HS-5 (cell line): Measurements from ENCODE around the gene ACIN1.
A peak's percentile ranks its signal among the peaks of the same experiment; 100 is the strongest.

Experiments
- DNase-seq: peaks from one replicate; pipeline ENCODE4 v3.0.0-alpha.2; 2012; ENCODE audit warnings: low read depth

ACIN1 gene

DNA sequence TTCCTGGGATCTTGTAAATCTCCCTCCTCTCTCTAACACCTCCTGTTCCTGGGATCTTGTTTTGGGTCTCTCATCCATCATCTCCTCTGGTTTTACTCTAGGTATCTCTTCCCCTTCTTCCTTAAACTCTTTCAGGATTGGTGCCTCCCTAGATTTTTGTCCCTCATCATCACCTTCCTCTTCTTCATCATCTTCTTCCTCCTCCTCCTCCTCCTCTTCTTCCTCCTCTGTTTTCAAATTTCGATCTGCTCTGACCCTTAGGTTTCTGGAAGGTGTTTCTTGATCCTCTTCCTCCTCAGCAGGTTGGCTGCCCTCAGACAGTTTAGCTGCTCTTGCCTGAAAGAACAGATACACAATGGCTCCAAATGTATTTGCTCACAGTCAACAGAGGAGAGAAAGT lies 14.5 kb downstream of the ACIN1 start:
- DNase-seq, result no peak

DNA sequence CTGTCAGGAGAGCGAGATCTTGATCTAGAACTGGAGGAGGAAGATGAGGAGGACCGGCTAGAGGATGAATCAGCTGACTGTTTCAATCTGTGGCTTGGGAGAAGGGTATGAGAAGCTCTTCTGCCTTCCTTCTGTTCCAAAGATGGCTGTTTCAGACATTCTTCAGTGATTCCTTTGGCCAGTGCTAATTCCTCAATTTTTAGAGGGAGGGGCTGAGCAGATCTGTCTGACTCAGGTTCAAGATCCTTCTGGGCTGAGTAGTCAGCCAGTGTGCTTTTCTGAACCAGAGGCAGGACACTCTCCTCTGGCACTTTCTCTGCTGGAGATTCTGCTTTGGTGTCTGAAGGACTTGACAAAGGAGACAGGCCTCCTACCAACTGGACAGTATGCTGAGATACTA lies 15.2 kb downstream of the ACIN1 start:
- DNase-seq, result no peak

DNA sequence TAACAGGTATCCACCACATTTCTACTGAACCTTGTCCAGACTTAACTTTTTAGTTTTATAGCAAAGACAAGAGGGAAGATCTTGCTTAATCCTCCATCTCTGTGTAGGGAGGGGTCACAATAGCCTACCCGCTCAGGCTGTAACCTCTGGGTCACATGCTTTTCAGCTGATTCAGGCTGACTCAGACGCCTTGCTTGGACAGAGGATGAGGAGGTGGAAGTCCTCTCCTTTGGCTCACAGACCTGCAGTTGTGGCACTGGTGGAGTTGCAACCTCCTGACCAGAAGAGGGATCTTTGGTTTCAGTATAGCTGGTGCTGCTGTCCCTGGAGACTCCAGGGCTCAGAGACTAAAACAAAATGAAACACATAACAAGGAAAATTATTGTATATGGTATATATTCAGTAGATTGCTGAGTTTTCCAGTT lies 16.2 kb downstream of the ACIN1 start:
- peak; percentile 94 for DNase-seq

DNA sequence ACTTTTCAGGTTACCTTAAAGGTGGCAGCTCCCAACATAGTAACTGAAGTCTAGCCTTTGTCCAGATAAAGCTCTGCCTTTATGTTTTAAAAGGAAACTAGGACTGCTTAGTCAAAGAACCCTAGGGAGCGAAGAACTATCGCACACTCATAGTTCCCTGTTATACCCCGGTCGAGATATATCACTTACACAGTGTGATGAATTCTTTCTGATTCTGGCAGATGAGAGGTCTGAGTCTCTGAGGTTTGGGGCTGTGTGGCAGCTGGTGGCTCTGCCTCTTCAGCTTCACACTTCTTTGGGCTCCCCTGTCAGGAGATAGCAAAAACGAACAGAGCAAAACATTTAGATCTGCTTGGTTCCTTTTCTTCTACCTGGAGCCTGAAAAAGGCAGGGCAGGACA lies 17.0 kb downstream of the ACIN1 start:
- no peak for DNase-seq

DNA sequence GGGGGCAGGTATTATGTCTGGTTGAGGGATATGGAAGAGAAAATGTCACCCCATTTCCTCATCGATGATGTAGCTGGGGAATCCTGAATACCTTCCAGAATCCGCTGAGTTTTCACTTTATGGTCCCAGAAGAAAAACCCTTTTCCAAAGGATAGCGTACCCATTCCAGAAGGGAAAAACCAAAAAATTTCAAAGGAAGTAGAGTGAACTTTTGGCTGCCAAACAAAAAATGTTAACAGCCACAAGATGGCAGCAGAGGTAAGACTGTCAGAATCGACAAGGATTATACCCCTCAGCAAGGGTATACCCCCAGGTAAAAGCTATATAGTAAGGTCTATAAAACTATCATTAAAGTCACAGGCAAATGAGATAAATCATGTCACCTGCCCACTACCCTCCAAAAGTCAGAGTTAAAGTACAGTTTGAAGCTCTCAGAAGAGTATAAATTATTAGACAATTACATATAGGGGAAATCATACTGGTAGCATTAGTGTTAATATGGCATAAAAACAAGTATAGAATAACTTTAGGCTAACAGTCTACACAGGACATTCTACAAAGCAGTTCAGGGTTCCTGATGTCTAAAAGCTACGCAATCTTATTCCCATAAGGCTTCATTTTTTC lies 18.0 kb downstream of the ACIN1 start:
- no peak for DNase-seq

DNA sequence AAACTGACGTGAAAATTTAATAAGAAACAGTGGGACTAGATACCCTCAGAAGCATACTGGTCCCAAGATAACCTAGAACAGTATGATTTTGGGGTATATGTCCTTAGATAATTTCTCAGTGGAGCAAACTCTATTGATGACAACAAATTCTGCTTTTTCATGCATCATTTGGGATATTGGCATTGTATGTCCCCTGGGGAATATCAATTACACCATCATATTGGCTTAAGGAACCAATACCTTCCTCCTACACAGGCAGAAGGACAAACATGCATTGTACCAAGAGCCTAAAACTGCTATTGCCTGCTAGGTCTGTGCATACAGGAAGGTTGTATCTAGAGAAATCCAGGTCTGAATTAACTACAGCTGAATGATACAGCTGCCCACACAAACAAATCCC lies 20.0 kb downstream of the ACIN1 start:
- no peak for DNase-seq

DNA sequence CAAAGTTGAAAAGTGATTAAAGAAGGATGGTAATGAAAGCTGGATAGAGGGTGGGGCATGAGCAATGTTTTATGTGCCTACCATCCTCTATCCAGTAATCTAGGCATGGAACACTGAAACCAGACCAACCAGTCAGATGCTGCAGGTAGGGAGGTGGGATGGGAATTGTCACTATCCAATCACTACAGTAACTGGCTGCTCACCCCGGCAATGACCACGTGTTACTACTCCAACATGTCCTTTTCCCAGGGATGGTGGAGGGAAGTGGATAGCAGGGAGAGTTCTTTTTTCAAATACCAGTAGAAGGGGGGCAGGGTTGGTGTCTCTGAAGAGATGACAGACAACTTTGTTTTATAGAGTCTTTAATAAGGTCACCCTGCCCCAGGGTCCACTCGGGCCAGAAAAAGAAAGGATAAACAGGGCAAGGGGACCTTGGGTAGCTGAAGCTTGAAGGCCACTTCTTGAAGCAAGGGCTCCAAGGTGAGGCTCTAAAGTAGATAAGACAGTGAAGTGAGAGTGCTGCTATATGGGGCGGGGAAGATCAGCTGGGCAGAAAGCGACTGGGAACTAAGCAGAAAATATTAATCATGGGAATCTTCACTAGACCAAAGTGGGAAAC lies 22.9 kb downstream of the ACIN1 start:
- no peak for DNase-seq

DNA sequence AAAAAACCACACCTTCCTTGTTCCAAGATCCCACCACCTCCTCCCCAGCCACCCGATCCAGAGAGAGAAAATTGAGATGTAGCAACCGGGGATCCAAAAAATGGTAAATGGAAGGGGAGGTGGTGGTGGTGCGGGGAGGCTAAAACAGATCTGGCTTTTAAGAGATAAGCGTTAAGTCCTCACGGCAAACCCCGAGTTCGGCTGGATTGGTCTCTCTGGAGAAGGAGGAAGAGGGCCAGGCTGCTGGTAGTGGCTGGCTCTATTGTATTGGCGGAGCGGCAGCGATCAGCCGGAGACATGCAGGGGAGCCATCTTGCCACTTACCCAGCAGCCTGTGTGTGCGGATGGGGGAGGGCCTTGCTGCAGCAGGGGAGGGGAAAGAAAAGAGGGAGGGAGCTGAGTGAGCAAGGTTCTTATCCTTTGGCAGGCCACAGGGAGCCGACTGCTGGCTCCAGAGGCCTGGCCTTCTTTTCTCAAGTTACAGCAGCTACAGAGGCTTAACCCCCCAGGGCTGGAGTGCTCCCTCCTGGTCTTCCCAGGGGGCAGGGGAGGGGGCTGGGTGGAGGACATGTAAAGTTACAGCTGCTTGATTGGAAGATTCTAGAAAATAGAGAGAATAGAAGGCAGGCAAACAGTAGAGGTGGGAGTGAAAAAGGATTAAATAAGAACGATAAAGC lies 23.6 kb downstream of the ACIN1 start:
- DNase-seq, result peak; percentile 55

DNA sequence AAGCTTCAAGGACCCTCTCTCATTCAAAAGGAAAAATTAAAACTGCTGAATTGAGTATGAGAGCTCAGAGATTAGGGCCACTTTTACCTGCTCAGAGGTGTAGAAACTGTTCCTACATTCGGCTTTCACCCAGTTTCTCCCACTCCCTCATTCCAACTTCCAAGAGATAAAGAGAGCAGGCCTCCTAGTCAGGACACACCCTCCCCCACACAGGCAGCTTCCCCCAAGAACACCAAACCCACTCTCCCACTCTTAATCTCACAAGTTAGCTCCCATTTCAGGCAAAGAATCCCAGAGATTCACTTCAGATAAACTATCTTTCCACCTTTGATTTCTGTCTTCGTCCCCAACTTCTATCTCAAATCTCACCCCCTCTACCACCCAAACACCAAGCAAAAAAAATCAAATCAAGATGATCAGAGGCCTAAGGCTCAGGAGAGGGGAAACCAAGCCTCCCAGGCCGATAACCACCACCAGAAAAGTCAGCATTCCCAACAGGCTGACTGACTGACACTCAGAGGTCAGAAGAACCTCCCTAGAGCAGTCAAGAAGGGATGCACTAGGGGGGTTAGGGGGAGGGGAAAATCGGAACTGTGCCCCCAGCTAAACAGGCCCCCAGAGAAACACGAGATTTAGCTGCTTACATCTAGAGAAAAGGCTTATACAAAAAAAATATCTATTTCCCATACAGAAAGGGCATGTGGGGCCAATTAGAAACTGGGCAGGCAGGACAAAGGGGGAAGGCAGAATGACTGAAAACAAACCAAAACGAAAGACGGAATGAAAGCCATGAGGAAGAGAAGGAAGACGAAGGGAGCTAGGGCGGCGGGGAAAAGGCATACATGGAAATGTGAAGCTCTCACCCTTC lies 24.4 kb downstream of the ACIN1 start:
- no peak for DNase-seq

DNA sequence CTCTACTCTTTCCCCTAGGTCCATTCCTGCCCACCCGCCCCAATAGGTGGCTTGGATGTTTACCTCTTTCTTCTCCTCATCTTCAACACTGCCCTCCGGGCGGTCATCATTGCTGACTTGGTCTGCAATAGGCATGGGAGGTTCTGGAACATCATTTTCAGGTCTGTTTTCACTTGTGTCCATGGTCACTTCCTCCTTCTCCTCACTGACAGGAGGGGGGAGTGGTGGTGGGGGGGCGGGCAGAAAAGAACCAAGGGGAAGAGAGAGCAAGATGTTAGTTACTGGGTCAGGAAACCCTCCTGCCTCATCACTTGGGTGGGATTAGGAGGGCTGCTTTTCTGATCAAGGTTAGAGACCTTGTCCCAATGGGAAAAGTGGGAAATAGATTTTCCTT lies 25.5 kb downstream of the ACIN1 start:
- no peak for DNase-seq

DNA sequence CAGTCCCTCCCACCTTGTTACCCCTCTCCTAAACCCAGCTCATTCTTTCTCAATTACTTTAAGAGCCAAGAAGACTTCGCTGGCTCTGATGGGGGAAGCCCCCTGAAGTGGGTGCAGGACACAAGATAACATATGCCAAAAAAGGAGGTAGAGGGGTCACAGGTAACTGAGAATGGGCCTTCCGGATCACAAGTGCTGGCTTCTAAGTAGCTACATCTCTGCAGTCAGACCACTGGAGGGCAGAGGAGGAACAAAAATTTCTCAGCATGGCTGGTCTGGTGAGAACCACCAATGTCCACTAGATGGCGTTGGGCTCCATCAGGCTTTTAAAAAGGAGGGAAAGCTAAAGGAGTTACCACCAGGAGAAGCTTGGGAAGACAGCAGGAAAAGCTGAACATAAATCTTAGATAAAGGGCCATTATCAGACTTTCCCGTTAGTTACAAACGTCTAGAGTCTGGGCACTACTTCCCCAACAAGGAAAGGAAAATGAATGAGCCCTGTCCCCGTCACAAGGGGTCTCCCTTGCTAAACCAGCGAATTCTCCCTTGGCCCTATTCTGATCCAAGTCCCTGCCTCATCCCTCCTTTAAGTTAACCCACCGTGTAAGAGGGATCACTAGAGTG lies 26.0 kb downstream of the ACIN1 start:
- DNase-seq, result peak; percentile 81

DNA sequence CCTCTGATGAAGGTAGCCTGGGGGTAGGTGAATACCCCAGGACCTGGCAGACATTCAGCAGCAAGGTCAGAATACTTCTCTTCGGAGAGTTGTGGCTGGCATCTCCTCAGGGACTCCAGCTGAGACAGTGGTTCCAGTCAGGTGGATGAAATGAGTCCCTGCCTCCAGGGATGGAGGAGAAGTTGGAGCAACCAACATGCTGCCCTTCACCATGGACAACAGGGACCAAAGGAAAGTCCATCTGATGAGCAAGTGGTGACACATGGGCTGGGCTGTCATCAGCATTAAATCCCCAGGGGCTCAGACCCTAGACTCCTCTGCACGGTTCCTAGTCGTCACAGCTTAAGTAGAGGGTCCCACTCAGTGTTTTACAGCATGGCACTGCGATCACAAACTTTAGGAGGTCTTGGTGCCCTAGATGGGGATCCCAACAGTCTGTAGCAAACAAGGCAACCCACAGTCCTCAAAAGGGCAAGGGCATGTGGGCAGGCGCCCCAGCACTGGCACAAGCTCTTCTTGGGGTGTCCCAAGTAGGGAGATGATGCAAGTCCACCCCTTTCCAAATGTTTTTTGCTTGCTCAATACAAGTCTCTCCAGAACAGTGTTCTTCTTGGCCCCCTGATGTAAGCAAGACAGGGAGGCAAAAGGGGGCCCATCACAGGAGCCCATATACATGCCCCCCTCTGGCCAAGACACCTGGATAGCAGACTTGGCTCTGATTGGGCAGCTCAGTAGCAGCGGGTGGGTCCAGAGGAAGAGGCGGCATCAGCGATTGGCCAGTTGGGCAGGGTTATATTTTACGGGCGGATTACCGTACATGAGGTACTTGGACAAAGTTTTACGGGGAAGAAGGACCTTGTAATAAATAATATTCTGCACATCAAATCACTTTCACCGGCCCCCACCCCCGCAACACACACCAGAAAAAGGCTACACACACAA lies 26.8 kb downstream of the ACIN1 start:
- DNase-seq, result no peak

DNA sequence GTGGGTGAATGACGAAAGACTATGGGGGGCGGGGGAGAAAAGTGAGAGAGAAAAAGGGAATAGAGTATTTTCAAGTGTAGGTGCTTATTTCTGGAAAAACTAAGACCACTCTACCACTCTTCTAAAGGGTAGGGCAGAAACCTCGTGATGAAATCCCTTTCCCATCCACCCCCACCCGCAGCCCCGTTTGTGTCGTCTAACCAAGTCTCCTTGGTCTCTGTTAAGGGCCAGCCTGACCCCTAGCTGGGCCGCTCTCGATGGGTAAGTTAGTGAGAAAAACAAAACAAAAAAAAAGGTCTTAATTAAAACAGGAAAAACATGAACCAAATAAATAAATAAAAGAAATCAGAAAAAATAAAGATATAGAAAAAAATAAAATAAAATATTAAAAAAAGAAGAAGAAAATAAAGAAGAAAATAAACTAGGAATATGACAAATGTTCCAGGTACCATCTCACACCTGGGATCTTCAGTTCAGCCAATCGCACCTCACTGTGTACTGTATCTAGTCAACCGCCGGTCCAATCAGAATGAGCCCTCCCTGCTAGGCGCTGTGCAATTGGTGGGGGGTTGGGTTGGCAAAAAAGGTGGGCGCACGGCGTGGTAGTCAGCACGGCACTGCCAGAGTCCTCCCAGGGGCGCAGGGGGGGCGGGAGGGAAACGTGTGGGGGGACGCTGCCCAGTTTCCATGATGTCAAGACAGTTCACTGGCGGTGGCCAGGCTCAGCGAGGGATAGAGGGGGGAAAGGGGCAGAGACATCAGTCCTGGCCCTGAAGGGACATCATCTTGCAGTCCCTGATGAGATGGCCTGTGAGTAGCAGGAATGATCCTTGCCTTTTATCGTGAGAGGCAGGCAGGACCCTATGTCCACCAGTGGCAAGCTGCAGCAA lies 27.8 kb downstream of the ACIN1 start:
- DNase-seq, result no peak

DNA sequence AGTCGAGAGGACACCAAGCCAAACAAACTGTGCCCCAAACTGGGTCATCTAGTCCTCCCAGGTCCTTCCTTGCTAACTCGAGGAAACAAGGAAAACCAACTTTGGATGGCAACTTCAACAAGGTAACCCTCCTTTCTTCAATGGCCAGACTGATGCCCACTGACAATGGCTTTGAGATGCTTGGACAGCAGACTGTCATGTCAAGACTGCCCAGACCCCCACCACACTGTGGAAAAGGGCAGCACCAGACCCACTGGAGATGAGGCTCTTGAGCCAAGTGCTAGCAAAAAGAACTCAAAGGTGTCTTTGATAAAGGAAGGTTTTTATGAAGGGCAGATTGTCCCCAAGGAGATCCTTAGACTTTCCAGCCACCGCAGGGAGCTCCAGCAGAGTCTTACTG lies 28.6 kb downstream of the ACIN1 start:
- DNase-seq, result no peak

DNA sequence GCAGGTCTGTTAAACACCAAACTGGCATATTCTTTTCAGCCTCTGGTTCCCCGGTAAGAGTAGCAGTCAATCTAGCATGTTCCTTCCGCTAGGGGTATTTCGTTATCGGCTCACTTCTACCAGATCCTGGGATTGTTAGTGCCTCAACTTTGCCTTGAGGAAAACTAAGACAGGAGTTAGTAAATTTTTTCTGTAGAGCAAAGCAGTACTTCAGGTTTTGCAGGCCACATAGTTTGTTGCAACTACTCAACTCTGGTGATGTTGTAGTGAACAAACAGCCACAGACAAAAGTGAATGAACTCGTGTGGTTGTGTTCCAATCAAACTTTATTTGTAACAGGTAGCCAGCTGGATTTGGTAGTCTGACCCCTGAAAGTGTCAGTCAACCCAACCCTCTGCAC lies 31.3 kb downstream of the ACIN1 start:
- DNase-seq, result no peak

DNA sequence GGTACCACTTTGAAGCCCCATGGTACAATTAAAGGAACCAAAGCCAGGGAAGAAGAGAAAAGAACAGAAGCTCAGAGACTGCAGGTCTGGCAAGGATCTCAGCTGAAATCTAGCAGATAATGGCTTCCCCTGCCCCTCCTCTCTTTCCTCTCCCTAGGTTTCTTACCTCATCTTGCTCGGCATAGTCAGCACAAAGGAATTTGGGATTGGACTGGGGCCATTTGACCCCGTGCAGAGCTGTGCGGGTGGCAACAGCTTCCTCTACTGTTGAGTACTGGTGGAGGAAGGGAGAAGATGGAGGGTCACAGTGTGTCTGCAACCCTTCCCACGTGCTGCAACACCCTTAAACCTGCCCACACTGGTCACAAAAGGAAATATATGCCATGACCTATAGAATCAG lies 32.9 kb downstream of the ACIN1 start:
- DNase-seq, result peak; percentile 90

DNA sequence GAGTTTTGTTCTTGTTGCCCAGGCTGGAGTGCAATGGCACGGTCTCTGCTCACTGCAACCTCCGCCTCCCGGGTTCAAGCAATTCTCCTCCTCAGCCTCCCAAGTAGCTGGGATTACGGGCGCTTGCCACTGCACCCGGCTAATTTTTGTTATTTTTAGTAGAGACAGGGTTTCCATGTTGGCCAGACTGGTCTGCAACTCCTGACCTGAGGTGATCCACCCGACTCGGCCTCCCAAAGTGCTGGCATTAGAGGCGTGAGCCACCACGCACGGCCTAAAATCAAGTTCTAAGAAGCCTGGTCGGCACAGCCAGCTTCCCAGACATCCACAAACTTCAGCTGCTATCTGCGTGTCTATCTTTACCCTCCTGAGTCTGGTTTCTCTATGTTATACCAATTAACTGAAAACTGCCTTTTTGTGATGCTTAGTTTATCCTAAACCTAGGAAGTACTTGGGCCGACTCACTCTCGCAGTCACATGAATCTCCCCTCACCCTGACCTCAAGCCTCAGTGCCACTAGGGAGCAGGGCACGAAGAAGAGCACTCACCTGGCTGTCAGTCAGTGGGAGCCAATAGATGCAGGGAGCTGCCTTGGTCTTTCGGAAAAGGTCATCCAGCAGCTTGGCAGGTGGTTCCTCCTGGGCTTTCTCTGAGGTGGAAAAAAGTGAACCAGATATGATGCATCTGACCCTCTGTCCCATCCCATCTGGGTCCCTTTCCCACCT lies 34.2 kb downstream of the ACIN1 start:
- no peak for DNase-seq

DNA sequence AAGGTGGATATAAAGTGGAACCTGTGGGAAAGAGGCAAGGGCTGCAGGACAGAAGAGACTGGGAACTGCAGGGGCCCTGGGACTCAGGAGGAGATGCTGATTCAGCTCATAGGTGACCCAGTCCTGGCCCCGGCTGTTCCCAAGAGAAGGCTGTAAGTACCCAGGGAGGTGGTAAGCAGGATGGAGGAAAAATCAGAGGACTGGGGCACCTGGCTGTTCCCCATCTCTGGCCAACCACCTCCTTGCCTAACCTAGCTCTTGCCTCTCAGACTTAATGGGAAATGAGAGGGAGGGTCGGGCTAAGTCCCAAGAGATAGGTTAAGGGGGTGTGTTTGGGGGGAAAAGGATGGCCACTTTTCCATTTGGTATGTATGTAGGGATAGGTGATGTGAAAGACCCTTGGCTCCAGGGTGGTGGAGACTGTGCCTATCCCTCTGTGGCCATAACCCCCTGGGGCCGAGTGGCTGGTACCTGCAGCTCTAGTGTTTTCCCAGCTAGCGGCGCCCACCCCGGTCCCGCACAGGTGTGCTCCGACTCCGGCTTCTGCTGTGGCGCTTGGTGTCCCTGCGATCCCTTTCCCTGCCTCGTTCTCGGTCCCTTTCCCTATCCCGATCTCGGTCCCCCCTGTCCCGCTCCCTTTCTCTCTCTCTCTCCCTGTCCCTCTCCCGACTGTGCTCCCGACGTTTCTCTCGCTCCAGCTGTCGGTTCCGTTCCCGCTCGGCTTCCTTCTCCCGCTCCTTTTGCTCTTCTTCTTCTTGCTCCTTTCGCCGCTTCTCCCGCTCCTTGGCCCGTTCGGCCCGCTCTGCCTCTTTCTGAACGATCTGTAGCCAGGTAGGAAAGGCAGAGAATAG lies 36.1 kb downstream of the ACIN1 start:
- DNase-seq, result no peak
